Measurements from ENCODE around the gene MMP23B.
A peak's percentile ranks its signal among the peaks of the same experiment; 100 is the strongest.
"Not testable (repeated sequence)": the region's sequence is repeated elsewhere in the genome, so short reads cannot be mapped to it uniquely, and the experiment has no call there.

The MMP23B gene

GRCh38 chr1:1630191-1630964 lies 1.6 kb upstream of the MMP23B start:
- no peaks in the 10 kb centered on the region for H3K36me3 ChIP-seq (ENCODE audit: insufficient read depth, low read length)
- no peaks in the 10 kb centered on the region; the same call in 1 of the 2 replicates for H4K20me1 ChIP-seq (ENCODE audit: insufficient read depth, low read length)
- H3K27me3 ChIP-seq (ENCODE audit: insufficient read depth, low read length, poor library complexity): no peaks in the 10 kb centered on the region
- no peaks in the 10 kb centered on the region for H3K79me2 ChIP-seq (ENCODE audit: insufficient read depth, low read length)
- peak overlapping the region; percentile 82 for H3K9ac ChIP-seq (ENCODE audit: low read depth, low read length)
- peaks cover 15% of the 10 kb centered on the region for H3K4me1 ChIP-seq (ENCODE audit: insufficient read depth, low read length)
- no peak for TF ChIP-seq EZH2 (IDR thresholded peaks at IDR 0.05; ENCODE audit: borderline replicate concordance, low read depth, low read length, severe bottlenecking)
- TF ChIP-seq CTCF (IDR thresholded peaks at IDR 0.05; ENCODE audit: borderline replicate concordance, extremely low read depth, low read length, poor library complexity, severe bottlenecking): peak; percentile 28
- peak overlapping the region; percentile 73 for H3K27ac ChIP-seq (ENCODE audit: low read length)
- peak; percentile 97 for DNase-seq
- ATAC-seq (ENCODE audit: insufficient read depth, low read depth): peak; percentile 90
- H3K9me3 ChIP-seq (ENCODE audit: insufficient read depth, low read length, severe bottlenecking): no peaks in the 10 kb centered on the region
- H2AFZ ChIP-seq (ENCODE audit: low read depth, low read length): peak overlapping the region; percentile 66
- H3K4me2 ChIP-seq (ENCODE audit: insufficient read depth, low read length): peak overlapping the region; percentile 79
- H3K4me3 ChIP-seq (ENCODE audit: low read depth in 1 of 2, low read length in 2 of 2): peak overlapping the region; percentile 24 to 56; a peak in 3 of 4 replicates

- Histone ChIP-seq H3K27ac (ENCODE audit: low read length) (peak overlapping the region; percentile 73), H3K4me2 (ENCODE audit: insufficient read depth, low read length) (peak overlapping the region; percentile 79)
Measured at GRCh38 chr1:1630965-1631781, 800 bp upstream of the MMP23B start.

GRCh38 chr1:1633409-1633808 lies 1.4 kb downstream of the MMP23B start:
- H3K79me2 ChIP-seq (ENCODE audit: insufficient read depth, low read length); ATAC-seq (ENCODE audit: insufficient read depth, low read depth); H3K9me3 ChIP-seq (ENCODE audit: insufficient read depth, low read length, severe bottlenecking); H3K4me3 ChIP-seq (ENCODE audit: low read depth in 1 of 2, low read length in 2 of 2); H2AFZ ChIP-seq (ENCODE audit: low read depth, low read length); H3K4me2 ChIP-seq (ENCODE audit: insufficient read depth, low read length); H3K27ac ChIP-seq (ENCODE audit: low read length); H3K27me3 ChIP-seq (ENCODE audit: insufficient read depth, low read length, poor library complexity); DNase-seq; H3K9ac ChIP-seq (ENCODE audit: low read depth, low read length); H4K20me1 ChIP-seq (ENCODE audit: insufficient read depth, low read length): not testable (repeated sequence)
- peaks cover 14% of the 10 kb centered on the region for H3K36me3 ChIP-seq (ENCODE audit: insufficient read depth, low read length)
- H3K4me1 ChIP-seq (ENCODE audit: insufficient read depth, low read length): peaks cover 15% of the 10 kb centered on the region

More at GRCh38 chr1:1630965-1631781, 800 bp upstream of the MMP23B start:
- Histone ChIP-seq H3K27me3 (ENCODE audit: insufficient read depth, low read length, poor library complexity) (no peaks in the 10 kb centered on the region), H3K9me3 (ENCODE audit: insufficient read depth, low read length, severe bottlenecking) (no peaks in the 10 kb centered on the region), H3K4me1 (ENCODE audit: insufficient read depth, low read length) (peaks cover 15% of the 10 kb centered on the region), H3K4me3 (ENCODE audit: low read depth in 1 of 2, low read length in 2 of 2) (peak overlapping the region in 1 of 2 experiments; percentile 56; a peak in 2 of 4 replicates), H3K9ac (ENCODE audit: low read depth, low read length) (peak overlapping the region; percentile 82), H4K20me1 (ENCODE audit: insufficient read depth, low read length) (no peaks in the 10 kb centered on the region; the same call in 1 of the 2 replicates), H2AFZ (ENCODE audit: low read depth, low read length) (peak overlapping the region; percentile 66), H3K36me3 (ENCODE audit: insufficient read depth, low read length) (no peaks in the 10 kb centered on the region), H3K79me2 (ENCODE audit: insufficient read depth, low read length) (no peaks in the 10 kb centered on the region)
- DNase-seq: no peak
- no peak for TF ChIP-seq CTCF (IDR thresholded peaks at IDR 0.05; ENCODE audit: borderline replicate concordance, extremely low read depth, low read length, poor library complexity, severe bottlenecking)
- TF ChIP-seq EZH2 (IDR thresholded peaks at IDR 0.05; ENCODE audit: borderline replicate concordance, low read depth, low read length, severe bottlenecking): no peak
- no peak for ATAC-seq (ENCODE audit: insufficient read depth, low read depth)

- not testable (repeated sequence) for H3K9me3 ChIP-seq (ENCODE audit: insufficient read depth, low read length, severe bottlenecking); ATAC-seq (ENCODE audit: insufficient read depth, low read depth); H3K4me2 ChIP-seq (ENCODE audit: insufficient read depth, low read length); H2AFZ ChIP-seq (ENCODE audit: low read depth, low read length); H3K27me3 ChIP-seq (ENCODE audit: insufficient read depth, low read length, poor library complexity); H3K9ac ChIP-seq (ENCODE audit: low read depth, low read length); H4K20me1 ChIP-seq (ENCODE audit: insufficient read depth, low read length); DNase-seq; H3K4me3 ChIP-seq (ENCODE audit: low read depth in 1 of 2, low read length in 2 of 2); H3K27ac ChIP-seq (ENCODE audit: low read length); H3K79me2 ChIP-seq (ENCODE audit: insufficient read depth, low read length)
- H3K4me1 ChIP-seq (ENCODE audit: insufficient read depth, low read length): peaks cover 12% of the 10 kb centered on the region
- peaks cover 14% of the 10 kb centered on the region for H3K36me3 ChIP-seq (ENCODE audit: insufficient read depth, low read length)
Measured at GRCh38 chr1:1634613-1635012, 2.6 kb downstream of the MMP23B start.

- H3K4me1 ChIP-seq (ENCODE audit: insufficient read depth, low read length); H3K4me2 ChIP-seq (ENCODE audit: insufficient read depth, low read length); H3K27ac ChIP-seq (ENCODE audit: low read length); H3K4me3 ChIP-seq (ENCODE audit: low read depth in 1 of 2, low read length in 2 of 2); H4K20me1 ChIP-seq (ENCODE audit: insufficient read depth, low read length); H3K9ac ChIP-seq (ENCODE audit: low read depth, low read length); H2AFZ ChIP-seq (ENCODE audit: low read depth, low read length); H3K27me3 ChIP-seq (ENCODE audit: insufficient read depth, low read length, poor library complexity); H3K79me2 ChIP-seq (ENCODE audit: insufficient read depth, low read length); ATAC-seq (ENCODE audit: insufficient read depth, low read depth); H3K9me3 ChIP-seq (ENCODE audit: insufficient read depth, low read length, severe bottlenecking); DNase-seq: not testable (repeated sequence)
- H3K36me3 ChIP-seq (ENCODE audit: insufficient read depth, low read length): peaks cover 14% of the 10 kb centered on the region
Measured at GRCh38 chr1:1636621-1637478, 4.9 kb downstream of the MMP23B start.
